Prostate gland (tissue), 2 donors: ENCODE data around the gene ZSCAN21.

Experiments used
- CTCF ChIP-seq, 4 experiments: fragments of 200-600 bp in 2 of 4; fragments of 450-650 bp in 2 of 4; sonication (generic) in 2 of 4; IDR thresholded peaks; 1 replicate in 3 of 4; 2 replicates in 1 of 4; pipeline ENCODE4 v1.5.1; 2016 to 2019; ENCODE audit warnings: antibody characterized with exemption in 4 of 4, mild to moderate bottlenecking in 2 of 4, moderate library complexity in 2 of 4
- POLR2A ChIP-seq: fragments of 450-650 bp; IDR thresholded peaks from one replicate; pipeline ENCODE4 v1.6.1; 2016; ENCODE audit warnings: antibody characterized with exemption, mild to moderate bottlenecking
- POLR2AphosphoS5 ChIP-seq: sonication (generic); formaldehyde crosslinking; IDR thresholded peaks from one replicate; pipeline ENCODE4 v1.6.1; 2017; ENCODE audit warnings: antibody characterized with exemption

- TF ChIP-seq POLR2AphosphoS5: no peak
- TF ChIP-seq CTCF (IDR thresholded peaks at IDR 0.05): no peak
- TF ChIP-seq POLR2A: no peak
Observed at GRCh38 chr7:100099452-100099851, 49.9 kb downstream of the ZSCAN21 start.
